Smooth muscle cell of the brain vasculature (primary cell): ENCODE measurements around the gene NR1D1.
"Not testable (repeated sequence)": the region's sequence is repeated elsewhere in the genome, so short reads cannot be mapped to it uniquely, and the experiment has no call there.

ENCODE experiments used
- DNase-seq: peaks from one replicate; pipeline ENCODE4 v3.0.0-alpha.2; 2012; ENCODE audit warnings: low read depth, low spot score

NR1D1 gene

GRCh38 chr17:40100419-40100668 lies at the start of gene NR1D1:
Gene NR1D1, minus strand, starts transcription at chr17:40100589. Its CDS starts 495 bp downstream, at chr17:40100094.
- no peak for DNase-seq

- no peak for DNase-seq
These were observed 48.1 kb upstream of the NR1D1 start for GRCh38 chr17:40148527-40148926.

- no peak for DNase-seq
These were observed 45.1 kb upstream of the NR1D1 start for GRCh38 chr17:40145476-40145875.

GRCh38 chr17:40143166-40143565 lies 42.8 kb upstream of the NR1D1 start:
- DNase-seq: not testable (repeated sequence)

- DNase-seq: no peak
These were observed 39.2 kb upstream of the NR1D1 start for GRCh38 chr17:40139566-40140058.

- DNase-seq: no peak
These were observed 35.4 kb upstream of the NR1D1 start for GRCh38 chr17:40135817-40136216.

- DNase-seq: no peak
These were observed 33.8 kb upstream of the NR1D1 start for GRCh38 chr17:40134184-40134583.

GRCh38 chr17:40130352-40131042 lies 30.1 kb upstream of the NR1D1 start:
- DNase-seq: no peak

GRCh38 chr17:40129498-40129897 lies 29.1 kb upstream of the NR1D1 start:
- no peak for DNase-seq

- no peak for DNase-seq
These were observed 24.1 kb upstream of the NR1D1 start for GRCh38 chr17:40124279-40125141.

- DNase-seq: no peak
These were observed 23.4 kb upstream of the NR1D1 start for GRCh38 chr17:40123811-40124114.

GRCh38 chr17:40122999-40123810 lies 22.8 kb upstream of the NR1D1 start:
- no peak for DNase-seq

- DNase-seq: no peak
These were observed 22.0 kb upstream of the NR1D1 start for GRCh38 chr17:40122136-40122998.

GRCh38 chr17:40121181-40122135 lies 21.1 kb upstream of the NR1D1 start, which contains the start of gene MSL1:
Gene MSL1, plus strand, starts transcription at chr17:40121971. Its CDS starts 642 bp downstream, at chr17:40122613.
- DNase-seq: no peak

GRCh38 chr17:40115101-40115436 lies 14.7 kb upstream of the NR1D1 start:
- no peak for DNase-seq

GRCh38 chr17:40113907-40114245 lies 13.5 kb upstream of the NR1D1 start:
- no peak for DNase-seq

- peak; percentile 90 for DNase-seq
These were observed 12.9 kb upstream of the NR1D1 start for GRCh38 chr17:40113110-40113906.

GRCh38 chr17:40112718-40113109 lies 12.3 kb upstream of the NR1D1 start:
- DNase-seq: no peak

- DNase-seq: no peak
These were observed 11.9 kb upstream of the NR1D1 start for GRCh38 chr17:40112191-40112711.
